ENCODE data around the gene ARHGAP4. TPM values are rescaled to one million over a fixed set of nuclear protein-coding genes. Genes with fewer than 3 reads are reported as not detected.

ARHGAP4 gene
- total RNA-seq, 1 donor from 2014 or later: 4.9 TPM

DNA sequence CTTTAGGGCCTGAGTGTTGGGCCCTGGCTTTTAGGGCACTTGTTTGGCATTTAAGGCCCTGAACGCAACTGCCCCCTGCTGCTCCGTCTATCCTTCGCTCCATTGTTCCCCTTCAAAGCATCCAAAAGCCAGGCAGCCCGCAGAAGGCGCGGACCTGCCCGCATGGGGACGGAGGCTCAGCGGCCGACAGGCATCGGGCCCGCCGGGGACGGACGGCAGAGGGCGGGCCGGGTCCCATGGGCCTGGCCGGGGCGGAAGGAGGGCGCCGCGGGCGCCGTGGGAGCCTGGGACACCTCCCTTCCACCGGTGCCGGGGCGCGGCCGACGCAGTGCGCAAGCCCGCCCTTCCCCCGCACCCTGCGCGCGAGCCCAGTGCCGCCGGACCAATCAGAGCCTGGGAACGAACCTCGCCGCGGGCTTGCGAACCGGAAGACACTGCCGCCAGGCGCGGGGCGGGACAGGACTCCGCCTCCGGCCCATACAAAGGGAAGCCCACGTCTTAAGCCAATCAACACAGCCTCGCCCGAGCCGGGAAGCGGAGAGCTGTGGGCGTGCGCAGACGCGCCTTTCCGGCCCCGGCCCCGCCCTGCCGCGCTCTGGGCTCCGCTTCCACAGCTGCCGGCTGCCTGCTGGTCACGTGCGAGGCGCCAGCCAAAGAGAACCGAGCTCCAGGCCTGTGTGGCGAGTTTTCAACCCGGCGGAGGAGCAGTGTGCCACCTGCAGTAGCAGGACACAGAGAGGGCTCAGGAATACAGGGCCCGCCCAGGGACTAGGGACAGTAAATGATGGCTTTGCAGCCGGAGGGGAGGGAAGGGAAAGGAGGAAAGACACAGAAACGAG lies 2.1 kb upstream of the ARHGAP4 start:
- DNase-seq (ENCODE audit: low read depth in 2 of 2): peak; percentile 97 to 98

DNA sequence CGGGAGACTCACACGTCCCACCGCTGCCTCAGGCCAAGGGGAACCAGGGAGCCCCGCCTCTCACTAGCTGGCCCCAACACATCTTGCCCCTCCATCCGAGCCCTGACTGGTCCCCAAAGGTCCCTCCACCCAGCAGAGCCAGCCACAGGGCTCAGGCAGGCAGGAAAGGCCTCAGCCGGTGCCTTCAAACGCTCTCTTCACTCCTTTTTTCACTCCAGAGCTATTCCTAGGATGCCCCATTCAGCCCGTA lies 1.5 kb upstream of the ARHGAP4 start:
- DNase-seq (ENCODE audit: low read depth in 2 of 2): no peak

DNA sequence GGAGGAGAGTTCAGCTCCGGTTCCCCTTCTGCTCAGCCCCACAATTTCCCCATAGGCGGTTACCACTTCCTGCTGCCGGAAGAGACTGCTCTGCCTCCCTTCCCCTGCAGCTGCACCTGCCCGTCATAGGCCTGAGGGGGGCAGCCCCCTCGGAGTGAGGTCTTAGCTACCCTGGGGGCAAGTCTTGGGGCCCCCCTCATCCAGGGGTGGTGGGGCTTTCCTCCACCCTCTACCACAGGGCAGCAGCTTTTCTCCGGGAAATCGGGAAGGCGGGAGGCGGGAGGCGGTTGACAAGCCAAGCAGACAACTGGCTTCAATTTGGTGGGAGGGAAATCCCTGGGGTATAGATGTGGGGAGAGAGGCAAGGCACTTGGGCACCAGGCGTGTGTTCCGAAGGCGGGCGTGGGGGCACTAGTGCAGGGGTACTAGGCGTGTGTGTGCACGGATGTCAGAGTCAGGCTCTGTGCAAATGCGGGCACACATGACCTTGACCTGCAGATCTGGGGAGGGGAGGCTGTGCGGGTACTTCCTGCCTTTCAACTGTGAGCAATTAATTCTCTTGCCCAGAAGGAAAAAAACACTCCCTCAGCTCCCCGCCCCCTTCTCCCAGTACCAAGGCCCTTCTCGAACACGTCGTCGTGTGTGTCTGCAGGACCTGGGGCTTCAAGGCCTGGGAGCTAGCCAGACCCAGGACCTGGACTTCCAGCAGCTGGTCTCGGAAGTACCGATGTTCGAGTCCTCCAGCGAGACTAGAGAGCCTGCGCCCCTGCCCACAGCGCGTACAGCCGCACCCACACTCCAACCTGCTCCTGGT lies 1.0 kb upstream of the ARHGAP4 start:
- peak; percentile 34 to 71 for DNase-seq (ENCODE audit: low read depth in 2 of 2)

DNA sequence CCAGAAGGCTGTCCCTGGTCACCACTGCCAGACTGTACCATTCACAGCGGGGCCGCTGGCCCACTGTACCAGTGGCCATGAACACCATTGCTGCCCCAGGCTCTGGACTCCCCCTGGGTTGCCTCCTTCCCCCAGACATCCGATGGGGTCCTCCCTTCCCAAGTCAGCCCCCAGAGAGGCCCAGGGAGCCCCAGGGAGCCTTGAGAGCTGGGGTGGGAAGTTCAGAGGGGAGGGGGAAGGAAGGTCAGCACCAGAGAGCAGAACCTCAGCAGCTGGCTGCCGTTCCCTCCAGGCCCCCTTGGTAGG lies 441 bp upstream of the ARHGAP4 start:
- DNase-seq (ENCODE audit: low read depth in 2 of 2): no peak

DNA sequence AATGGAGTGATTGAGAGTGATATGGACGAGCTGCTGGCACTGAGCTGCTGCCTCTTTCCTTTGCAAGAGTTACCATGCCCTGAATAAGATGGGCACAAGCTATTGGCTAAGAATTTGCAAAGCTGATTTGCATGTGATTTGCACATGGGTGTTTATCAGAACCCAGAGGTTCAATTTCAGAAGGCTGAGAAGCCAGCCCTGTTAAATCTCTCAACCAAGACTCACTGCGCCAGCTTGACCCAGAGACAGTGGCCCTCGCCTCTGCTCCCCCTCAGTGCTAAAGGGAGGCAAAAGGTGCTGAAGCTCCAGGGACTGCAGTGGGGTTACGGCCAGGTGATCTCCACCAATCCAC lies 701 bp downstream of the ARHGAP4 start:
- no peak for DNase-seq (ENCODE audit: low read depth in 2 of 2)

DNA sequence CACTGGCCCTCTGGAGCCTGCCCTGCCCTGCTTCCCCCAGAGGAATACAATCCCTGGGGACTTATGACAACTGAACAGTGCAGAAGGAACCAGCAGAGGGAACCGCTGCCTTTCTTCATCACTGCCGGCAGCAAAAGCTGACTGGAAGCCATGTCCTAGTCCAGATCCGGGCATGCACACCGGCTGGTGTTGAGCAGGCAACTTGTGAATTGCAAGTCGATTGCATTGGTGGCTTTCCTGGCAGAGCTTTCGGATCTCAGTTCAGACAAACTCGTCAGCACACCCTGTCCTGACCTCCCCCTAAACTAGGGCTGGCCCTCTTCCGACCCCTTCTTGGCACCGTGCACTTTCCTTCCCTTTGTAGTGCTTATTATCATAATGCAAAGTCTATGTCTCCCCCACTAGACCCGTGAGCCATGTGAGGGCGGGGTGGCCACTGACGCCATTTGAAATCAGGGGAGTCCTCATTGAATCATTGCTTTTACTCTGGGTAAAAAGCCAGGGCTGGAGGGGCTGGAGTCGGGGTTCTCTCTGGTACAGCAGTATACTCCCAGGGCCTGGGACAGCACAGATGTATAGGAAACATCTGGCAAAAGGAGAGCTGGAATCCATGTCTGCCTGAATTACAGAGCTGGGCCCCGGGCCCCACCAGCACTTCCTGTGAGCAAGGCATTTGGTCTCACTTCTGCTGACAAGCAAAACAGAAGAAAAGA lies 1.8 kb downstream of the ARHGAP4 start:
- peak in 1 of 2 donors; percentile 61 for DNase-seq (ENCODE audit: low read depth in 2 of 2)

DNA sequence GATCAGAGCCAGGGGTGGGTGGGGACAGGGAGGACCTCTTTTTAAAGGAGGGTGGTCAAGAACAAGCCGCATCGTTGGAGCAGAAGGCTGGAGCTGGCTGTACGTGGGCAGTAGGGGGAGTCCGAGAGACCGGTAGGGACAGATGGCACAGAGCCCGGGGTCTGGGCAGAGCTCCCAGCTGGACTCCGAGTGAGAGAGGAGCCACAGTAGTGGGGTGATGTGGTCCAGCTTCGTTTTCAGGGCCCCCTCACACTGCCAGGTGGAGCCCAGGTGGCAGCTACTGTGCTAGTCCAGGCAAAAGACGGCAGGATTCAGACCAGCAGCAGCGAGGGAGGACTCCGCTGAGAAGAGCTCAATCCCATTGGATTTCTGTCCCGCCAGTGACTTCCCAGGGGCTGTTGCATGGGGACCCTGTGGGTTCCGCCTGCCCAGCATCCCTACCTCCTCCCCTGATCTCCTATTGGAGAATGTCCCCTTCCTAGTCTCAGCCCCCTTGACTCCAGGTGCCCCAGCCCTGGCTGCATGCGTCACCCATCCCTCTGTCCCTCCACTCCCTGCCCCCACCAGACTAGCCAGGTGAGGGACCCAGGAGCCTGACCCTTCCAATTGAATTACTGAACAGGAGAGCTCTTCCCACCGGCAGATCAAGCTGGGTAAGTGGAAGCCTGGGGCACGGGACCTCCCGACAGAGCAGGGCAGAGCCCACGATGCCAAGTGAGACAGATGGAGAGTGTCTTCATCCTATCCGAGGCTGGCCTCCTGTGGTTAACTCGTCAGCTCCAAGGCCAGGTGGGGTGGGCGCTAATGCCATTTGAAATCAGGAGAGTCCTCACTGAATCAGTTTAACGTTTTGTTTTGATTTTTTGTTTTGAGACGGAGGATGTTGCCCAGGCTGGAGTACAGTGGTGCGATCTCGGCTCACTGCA lies 2.9 kb downstream of the ARHGAP4 start:
- peak; percentile 64 to 72 for DNase-seq (ENCODE audit: low read depth in 2 of 2)

DNA sequence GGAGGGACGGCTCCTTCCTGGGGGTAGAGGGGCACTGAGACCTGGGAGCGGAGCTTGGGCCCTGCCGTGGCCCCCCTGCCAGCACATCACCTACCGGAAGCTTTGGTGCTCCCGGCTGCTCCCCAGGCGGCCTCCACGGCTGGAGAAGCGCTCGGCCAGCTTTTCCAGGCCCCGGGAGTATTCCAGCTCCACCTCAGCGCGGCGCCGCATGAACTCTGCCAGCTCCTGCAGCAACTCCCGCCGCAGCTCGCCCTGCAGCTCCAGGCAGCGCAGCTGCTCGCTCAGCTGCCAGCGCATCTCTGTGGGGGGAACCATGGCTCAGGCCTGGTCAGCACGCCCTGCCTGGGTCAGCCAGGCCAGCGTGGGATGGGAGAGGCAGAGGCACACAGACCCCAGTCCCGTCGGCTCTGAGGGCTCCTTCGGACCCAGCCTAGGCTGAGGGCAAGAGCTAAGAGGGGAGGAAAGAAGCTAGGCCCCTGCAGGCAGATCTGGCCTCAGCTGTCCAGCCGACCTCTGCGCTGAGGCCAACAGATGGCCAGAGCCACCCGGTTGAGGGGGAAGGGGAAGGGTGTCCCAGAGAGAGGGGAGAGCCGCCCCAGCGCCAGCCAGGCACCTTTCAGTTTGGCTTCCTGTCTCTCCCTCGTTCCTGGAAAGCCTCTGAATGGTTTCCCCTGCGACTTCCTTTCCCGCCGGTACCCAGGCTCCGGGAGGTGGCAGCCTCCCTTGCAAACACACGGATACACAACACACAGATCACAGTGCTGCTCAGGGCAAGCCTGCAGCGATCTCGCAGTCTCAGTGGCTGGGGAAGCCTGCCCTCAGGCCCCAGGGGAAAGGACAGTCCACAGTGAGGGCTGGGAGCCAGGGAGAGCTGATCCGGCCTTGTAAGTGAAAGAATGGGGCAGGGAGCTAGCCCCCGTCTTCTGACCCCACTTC lies 4.3 kb downstream of the ARHGAP4 start:
- no peak for DNase-seq (ENCODE audit: low read depth in 2 of 2)

DNA sequence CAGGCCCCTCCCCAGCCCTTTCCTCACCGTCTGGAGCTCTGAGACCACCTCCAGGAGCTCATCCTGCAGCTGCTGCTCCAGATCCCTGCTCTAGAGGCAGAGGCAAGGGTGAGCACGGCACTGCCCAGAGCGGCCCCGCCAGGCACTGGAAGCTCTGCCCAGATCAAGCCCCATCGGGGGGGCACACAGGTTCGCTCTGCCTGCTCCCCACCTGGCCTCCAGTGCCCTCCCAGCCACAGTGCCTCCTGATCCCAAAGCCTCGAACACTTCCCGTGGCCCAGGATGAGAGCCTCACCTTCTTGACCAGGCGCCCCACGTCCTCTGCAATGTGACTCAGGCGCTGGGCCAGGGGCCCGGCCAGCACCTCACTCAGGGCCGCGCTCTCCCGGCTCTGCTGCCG lies 5.0 kb downstream of the ARHGAP4 start:
- DNase-seq (ENCODE audit: low read depth in 2 of 2): no peak

DNA sequence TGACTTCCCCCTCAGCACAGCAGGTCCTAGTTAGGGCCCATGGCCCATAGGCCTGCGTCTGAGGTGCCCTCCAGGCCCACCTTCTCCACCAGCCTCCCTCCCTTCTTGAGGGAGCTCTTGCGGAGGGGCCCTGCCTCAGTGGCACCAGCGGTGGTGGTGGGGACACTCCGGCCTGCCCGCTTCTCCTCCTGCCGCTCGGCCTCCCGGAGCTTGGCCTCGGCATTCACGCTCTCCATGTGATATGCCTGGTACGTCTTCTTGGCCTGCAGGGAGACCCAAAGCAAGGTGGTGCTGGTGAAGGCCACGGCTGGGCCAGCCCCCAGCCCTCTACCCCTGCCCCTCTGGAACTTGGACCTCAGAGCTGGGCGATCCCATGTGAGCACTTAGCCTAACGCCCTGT lies 5.5 kb downstream of the ARHGAP4 start:
- DNase-seq (ENCODE audit: low read depth in 2 of 2): no peak

DNA sequence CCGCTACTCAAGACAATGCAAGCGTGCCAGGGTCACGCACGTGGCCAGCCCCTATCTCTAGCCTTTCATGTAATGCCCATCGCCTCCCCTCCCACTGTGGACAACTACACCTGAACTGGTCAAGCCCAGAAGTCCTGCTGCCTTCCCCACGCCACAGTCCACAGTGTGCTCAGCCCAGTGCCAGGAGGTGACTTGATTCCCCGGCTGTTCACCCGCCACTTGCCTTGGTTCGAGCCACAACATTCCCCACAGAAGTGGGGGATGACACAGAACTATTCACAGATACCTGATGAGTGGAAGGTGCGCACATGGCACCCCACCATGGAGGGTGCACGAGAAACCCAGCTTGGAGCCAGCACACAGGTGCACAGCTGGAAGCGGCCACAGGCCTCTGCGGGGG lies 6.8 kb downstream of the ARHGAP4 start:
- no peak for DNase-seq (ENCODE audit: low read depth in 2 of 2)

DNA sequence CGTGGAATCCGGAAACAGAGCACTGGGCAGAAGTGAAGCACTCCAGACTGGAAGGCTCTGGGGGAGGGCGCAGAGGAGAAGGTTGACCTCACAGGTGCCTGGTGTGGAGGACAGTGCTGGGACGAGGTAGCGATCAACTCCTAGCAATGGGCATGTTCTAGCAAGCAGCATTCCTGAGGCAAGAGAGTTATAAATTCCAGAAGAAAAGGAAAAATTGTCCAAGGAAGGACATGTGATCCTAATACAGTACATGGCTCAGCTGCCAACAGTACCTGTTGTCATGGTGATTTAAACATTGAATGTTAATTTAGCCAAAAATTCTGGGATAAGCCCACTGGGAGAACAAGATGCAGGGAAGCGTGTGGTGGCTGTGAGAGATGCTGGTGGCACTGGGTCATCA lies 8.2 kb downstream of the ARHGAP4 start:
- DNase-seq (ENCODE audit: low read depth in 2 of 2): no peak

DNA sequence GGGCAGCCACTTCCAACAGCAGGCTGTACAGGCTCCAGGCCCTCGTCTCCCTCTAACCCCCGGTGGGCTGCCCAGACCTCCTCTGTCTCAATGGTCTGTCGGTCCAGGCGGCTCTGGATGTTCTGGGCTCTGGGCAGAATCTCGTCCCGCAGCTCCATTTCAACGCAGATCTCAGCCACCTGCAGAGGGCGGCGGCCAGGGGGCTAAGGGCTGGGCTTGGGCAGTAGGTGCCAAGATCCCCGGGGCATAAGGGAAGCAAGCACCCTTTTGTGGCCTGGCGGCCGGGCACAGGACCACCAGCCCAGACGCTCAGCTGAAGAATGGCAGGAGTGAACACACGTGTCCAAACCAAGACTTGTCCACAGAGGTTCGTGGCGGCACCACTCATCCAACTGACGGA lies 12.4 kb downstream of the ARHGAP4 start:
- DNase-seq (ENCODE audit: low read depth in 2 of 2): no peak

DNA sequence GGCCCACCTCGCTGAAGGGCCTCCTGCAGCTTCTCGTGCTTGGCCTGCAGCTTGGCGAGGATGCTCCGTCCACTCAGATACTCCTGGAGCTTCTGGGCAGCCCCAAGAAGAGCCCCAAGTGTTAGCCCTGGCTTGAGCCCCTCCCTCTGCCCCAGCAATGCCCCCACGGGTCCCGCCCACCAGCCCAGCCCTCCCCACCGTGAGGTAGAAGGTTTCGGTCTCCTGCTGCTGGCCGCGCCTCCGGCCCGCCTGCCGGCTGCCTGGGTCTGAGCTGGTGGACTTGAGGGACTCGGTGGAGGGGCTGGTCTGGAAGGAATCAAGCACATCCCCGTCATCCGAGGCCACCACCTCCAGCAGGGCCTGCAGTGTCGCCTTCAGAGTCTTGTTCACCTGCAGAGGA lies 12.9 kb downstream of the ARHGAP4 start:
- no peak for DNase-seq (ENCODE audit: low read depth in 2 of 2)

DNA sequence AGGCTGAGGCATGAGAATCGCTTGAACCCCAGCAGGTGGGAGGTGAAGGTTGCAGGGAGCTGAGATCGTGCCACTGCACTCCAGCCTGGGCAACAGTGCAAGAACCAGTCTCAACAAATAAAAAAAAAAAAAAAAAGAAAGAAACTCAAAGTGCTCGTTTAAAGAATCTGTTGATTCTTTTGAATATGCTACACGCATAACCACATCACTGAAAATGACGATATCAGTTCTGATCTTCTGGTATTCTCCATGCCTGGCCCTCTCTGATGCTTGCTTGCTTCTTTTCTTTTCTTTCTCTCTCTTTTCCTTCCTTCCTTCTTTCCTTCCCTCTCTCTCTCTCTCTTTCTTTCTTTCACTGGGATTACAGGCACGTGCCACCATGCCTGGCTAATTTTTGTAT lies 14.3 kb downstream of the ARHGAP4 start:
- DNase-seq (ENCODE audit: low read depth in 2 of 2): no peak

DNA sequence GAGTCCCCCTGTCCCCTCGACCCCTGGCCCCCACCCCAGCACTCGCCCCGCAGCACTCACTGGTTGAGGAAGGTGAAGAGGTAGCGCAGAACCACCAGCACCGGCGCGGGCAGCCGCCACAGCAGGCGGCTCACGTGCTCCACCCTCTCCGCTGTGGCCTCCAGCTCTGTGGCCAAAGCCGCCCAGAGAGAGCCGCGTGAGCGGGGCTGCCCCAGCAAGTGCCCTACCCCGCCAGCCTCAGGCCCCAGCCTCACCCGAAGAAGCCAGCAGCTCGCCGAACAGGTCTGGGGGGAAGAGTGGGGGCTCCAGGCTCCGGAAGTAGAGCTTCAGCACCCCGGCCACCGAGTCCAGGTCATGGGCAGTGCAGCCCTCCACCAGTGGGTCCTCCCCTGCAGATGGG lies 15.6 kb downstream of the ARHGAP4 start:
- no peak for DNase-seq (ENCODE audit: low read depth in 2 of 2)

DNA sequence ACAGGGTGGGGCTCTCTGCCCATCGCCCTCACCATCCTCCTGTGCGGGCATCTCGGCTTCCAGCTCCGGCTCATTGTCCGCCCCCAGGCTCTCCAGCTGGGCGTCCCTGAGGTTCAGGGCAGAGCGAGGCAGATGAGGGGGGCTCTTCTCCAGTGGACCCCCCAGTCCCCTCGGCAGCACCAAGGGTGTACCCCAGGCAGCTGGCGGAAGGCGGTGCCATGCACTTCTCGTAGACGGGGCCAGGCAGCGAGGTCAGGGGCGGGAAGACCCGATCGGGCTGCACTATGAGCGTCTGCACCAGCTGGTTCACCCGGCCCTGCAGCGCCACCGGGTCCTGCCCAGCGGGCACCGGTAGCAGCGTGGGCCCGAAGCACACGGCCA lies 16.1 kb downstream of the ARHGAP4 start:
- DNase-seq (ENCODE audit: low read depth in 2 of 2): no peak

DNA sequence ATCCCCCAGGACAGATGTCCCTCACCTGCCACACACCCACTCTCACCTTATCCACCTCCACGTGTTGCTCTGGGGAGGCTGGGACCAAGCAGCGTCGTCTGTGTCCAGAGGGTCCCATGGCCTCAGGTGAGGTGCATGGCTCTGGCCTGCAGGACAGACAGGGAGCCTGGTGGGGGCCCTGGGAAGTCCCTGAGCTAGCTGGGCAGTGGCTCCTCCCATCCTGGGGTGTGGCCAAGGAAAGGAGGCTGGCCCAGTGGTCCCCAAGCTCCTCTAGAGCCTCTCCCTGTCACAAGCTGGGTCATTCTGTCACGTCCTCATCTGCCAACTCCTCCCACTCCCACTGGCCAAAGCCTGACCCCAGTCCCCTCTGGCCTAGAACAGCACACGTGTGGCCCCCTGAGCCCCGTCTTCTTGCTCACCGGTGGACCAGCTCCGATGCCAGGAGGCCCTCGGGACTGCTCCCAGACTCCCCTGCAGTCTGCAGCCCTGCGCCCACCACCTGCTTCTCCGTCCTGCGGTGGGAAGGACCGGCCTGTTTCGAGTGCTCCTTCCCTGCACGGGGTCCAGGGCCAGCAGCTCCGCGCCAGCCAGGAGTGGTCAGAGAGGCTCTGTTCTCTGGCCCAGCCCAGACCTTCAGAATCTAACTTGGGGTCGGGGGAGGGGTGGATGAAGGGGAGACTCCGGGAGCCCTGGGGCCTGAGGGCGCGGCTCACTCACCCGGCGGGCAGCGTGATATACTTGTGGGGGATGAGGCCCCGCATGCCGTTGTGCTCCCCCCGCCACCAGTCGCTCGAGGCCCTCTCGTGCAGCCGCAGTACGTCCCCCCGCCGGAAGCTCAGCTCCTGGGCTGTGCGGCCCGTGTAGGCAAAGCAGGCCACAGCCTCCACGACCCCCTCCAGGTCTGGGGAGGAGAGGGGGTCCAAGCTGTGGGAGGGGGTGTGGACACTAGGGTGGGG lies 16.8 kb downstream of the ARHGAP4 start:
- DNase-seq (ENCODE audit: low read depth in 2 of 2): no peak

DNA sequence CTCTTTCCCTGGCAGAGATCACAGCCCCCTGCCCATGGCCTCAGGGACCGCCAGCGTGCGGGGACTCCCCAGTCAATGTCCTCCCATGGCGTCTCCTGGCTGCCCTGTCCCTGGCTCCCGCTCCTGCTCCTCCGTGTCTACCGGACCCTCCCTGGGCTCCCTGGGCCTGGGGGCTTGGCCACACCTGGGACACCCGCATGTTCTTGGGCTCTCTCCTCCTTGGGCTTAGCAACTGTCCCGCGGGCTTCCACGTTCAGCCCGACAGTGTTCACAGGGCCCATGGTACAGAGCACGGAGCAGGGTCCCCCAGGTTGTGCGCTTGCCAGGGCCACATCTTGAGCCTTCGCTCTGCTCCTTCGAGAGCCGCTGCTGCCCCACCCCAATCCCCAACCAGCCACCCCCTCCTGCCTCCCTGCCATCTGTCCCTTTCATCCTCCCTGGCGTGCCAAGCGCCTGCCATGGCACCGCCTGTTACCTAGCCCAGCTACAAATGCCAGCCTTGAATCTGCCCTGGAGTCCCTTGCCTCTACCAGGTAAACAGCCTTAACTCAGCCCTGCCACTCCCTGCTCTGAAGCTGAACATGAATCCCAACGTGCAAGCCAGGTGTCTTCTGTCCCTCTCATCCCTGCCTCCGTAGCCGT lies 17.7 kb downstream of the ARHGAP4 start:
- DNase-seq (ENCODE audit: low read depth in 2 of 2): no peak
